Stimulated activated CD8-positive, alpha-beta memory T cell treated with anti-CD3 and anti-CD28 coated beads, Interleukin-7, amount 100 ng/mL, for 48 hours (primary cell): ENCODE results near the gene CPB2.

Source experiments
- DNase-seq, 2 donors: peaks; one replicate each; pipeline ENCODE4 v3.0.0-alpha.2; 2020; ENCODE audit warnings: low read depth in 1 of 2; ENCODE audit errors: extremely low read depth in 1 of 2

CPB2 gene

DNA sequence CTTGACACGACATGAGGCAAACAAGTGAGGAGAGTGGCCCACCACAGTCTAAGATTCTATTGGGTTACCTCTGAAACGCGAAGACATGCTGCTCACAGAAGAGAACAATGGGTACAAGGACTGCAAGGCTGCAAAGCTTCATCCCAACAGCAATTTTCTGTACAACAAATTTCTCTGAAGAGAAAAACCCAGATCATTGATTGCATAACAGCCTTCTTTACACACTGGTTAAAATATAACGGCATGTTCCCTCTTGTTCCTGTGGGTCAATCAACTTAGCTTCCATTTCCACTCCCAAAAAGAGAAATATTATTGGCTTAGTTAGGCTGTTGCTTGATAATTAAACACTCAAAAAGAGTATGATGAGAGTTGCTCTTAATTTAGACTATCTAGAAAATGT, at the start of gene CPB2:
Gene CPB2, minus strand, starts transcription at position 166 of the 400 bp plus-strand sequence. Its CDS starts 24 bp downstream, at position 142.
- no peak for DNase-seq

GRCh38 chr13:46154136-46154801, 49.4 kb upstream of the CPB2 start:
- no peak for DNase-seq

DNA sequence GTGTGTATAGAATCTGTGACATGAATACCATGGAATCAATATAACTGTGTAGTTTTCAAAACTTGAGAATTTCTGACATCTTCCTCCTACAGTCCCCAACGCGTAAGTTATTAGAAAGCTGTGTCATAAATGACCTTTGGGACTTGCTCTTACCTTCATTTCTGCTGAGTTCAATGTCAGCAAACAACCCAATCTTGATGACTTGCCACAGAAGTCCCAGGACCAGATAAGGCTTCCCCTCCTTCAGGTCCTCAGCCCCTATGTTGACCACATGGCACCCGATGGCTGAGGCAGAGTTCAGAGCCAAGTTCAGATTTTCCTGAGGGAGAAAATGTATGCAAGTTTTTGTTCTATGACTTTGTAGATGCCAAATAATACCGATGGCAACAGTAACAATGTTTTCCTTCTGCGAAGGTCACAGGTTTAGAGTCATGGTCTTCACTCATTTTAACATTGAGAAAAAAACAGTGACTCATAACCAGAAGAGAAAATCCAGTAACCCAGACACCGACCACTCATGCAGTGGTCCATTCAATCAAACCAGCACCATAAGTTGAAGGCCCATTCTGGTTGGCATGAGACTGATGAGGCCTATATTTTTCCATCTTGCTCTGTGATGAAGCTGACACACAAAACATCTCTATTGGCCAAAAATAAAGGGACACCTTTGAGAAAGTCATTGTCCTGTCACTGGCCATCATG, 47.9 kb upstream of the CPB2 start:
- no peak for DNase-seq

- no peak for DNase-seq
Observed at GRCh38 chr13:46150134-46150693, 45.4 kb upstream of the CPB2 start.

DNA sequence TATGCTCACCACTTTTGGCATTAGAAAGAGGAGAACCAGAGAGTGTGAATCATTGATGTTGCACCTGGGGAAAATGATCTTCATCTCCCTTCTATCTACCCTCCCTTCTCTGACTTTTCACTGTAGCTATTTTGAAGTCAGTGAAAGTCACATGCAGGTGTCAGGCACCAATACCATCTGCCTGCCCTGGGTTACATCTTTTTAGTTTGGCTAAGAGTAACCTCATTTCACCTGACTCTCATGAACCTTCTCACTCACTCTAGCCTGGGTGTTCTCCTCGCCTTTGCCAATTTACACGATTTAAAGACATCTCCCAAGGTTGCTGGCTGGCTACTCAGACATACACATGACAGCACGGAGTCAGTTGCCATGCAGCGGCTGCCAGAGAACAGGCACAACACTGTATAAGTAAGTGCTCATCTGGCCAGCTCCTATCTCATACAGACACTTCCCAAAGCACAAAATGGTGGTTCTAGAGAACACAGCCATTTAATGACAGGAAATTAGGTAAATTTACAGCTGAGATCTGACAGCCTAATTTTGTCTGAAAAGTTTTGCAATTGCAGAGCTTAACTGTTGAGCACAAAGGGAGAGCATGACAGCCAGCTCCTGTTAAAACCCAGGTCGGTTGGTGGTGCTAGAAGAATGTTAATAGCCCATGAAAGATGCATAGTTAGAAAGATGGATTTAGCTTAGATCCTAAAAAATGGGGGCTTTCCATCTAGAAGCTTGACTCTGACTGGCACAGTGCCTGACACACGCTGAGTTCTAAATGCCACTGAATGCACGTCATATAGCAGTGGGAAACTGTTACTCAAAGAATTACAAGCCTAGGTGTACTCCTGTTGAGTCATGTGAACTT, 44.7 kb upstream of the CPB2 start:
- no peak for DNase-seq

DNA sequence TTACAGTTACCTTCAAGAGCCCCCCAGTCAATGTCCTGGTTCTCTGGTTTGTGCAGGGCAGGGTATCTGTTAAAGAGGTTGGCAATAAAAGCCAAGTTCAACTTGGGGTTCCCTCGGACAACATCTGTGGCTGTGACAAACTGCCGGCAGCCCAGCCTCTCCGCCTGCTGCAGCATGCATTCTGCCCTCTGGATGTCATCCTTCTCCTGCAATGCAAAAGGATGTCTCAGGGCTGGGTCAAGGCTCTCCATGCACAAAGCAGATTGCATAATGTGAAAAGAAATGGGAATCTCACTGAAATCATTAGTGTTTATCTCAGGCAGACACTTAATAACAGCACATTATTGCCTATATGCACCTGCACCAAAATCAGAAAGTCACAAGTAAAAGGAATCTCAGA, 42.1 kb upstream of the CPB2 start:
- no peak for DNase-seq

- DNase-seq, result no peak
Observed at GRCh38 chr13:46145950-46146349, 41.1 kb upstream of the CPB2 start.

DNA sequence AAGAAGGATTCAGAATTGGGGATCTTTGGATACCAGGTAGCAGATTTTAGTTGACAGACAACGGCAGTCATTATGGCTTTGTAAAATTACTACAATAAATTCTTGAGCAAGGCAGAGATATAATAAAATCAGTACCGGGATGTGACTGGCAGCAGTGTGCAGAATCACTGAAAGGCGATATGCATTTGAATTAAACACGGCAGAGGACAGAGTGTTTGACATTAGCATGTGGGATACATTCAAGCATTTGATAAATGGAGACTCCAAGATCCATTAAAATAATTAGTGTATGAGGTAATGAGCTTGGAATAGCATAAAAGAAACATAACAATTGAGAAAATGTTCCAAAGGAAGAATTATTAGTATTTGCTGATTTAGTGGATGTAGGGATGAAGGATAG, 40.3 kb upstream of the CPB2 start:
- no peak for DNase-seq

DNA sequence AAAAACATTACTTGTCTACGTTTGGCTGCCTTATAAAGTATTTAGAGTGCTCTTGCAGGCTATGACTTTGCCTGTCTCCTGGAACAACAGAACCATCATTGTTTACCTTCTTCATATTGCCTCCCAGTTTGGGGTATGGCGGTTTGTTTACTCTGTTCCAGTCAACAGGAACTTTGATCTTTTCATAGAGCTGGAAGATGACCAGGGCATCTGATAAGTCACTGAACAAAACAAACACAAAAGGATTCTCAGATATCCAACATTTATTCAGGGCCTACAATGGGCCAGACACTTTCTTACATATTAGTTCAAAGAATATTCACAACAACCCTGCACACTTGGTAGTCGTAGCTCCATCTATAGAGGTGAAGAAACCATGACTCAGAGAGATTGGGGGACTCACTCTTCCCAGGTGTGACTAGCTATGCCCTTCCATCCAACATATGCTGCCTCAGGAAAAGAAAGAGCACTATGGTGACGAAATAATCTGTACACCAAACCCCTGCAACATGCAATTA, 38.4 kb upstream of the CPB2 start:
- DNase-seq, result no peak

- no peak for DNase-seq
Observed at GRCh38 chr13:46142776-46143175, 37.9 kb upstream of the CPB2 start.

- DNase-seq, result no peak
Observed at GRCh38 chr13:46140044-46140443, 35.2 kb upstream of the CPB2 start.

DNA sequence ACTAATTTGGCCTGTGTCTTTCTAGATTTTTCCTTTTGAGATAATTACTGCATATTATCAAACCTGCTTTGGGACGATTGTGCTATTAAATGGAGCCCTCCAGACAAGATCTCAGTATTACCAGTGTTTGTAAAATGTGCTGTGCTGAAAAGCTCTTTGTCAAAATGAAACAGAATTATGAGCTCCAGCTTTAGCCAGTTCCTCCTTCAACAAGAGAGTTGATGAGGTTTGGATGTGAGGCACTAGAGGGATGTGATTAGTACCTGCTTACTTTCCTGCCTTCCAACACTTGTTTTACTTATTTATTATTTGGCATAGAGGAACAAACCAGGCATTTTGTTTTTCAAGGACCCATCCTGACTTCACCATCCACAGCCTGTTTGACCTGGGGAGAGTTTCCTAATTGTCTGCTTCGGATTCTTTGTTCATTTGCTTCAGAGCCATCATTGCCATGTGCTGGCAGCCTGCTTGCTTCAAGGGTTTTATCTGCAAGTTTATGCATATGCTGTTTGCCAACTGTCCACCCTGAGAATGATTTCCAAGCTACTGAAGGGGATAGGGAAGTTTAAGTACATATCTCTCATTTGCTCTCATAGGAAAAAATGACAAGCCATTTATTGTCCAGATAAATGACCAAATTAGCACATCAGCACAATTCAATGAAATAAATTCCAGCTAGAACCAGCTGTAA, 32.9 kb upstream of the CPB2 start:
- no peak for DNase-seq

DNA sequence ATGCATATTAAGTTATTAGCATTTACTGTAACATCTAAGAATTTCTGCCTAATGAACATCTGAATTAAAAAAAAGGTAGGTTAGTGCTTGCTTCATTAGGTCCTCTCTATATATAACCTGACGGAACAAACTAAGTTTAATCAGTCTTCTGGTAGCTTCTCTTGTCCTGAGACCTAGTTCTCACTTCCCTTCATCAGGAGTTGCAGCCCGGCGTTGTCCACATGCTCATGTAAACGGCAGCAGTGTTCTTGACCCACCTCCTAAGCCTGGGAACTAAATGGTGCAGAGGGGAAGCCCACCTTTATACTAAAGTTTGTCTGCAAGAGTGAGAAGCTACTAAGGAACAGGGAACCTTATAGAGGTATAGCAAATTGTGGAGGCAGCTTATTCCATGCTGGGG, 31.9 kb upstream of the CPB2 start:
- DNase-seq, result no peak

DNA sequence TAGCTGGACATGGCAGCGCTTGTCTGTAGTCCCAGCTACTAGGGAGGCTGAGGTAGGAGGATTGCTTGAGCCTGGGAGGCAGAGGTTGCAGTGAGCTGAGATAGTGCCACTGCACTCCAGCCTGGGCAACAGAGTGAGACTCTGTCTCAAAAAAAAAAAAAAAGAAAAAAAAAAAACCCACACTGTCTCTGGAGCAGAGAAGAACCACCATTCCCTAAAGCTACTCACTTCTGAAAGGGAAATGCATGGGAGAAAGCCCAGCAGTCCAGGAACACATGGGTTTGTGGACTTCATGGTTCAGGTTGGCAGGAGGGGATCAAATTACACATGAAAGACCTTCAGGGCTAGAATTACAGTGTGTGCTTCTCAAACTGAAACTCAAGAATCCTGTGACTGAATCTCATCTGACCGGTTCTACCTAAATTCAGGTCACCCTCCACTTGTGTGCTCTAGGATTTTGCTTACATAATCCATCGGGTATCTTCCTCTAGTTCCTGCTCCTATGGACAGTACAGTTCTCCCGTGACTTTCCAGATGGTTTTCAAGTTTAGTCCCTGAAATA, 30.2 kb upstream of the CPB2 start:
- DNase-seq, result no peak

GRCh38 chr13:46134494-46134893, 29.7 kb upstream of the CPB2 start:
- DNase-seq, result no peak

DNA sequence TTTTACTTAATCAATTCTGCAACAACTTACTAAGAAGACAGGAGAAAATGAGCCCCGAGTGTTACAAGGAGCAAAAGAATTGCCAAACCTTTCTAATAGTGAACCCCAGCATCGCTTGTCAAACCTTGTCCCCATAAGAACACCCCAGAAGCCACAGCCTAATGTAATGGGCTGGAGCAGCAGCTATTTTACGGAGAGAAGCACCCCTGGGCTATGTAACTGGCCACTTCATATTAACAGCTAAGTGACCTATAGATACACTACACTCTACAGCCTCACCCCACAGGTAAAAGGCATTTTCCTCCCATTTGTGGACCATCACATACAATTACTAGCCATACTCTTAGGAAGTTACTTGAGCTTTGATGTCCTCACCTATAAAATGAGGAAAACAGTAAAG, 27.3 kb upstream of the CPB2 start:
- no peak for DNase-seq

DNA sequence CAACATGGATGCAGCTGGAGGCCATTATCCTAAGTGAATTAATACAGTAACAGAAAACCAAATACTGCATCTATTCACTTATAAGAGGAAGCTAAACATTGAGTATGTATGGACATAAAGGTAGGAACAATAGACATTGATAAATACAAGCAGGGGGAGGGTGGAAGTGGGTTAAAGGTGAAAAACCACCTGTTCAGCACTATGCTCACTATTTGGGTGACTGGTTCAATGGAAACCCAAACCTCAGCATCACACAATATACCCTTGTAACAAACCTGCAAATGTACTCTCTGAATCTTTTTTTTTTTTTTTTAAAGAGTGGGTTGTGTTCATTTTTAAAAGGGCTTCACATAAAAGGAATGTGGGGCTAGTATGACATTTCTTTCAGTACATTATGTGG, 26.9 kb upstream of the CPB2 start:
- no peak for DNase-seq

- no peak for DNase-seq
Observed at GRCh38 chr13:46129955-46130618, 25.3 kb upstream of the CPB2 start.

DNA sequence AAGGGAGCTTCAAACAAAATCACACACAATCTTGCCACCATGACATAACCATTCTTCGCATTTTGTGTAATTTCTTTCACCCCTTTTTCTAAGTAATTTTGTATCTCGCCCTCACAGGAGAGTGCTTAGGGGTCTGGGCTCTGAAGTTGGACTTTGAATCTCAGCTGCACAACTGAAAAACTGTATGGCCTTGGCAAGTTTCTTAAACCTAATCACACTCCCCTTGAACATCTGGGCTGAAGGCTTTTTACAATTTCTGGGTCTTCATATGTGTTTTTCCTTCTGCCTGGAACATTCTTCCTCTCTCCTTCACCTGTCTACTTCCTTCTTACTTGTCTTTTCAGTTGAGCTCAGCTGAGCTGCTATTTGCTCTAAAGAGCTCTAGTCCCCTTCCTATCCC, 24.3 kb upstream of the CPB2 start:
- DNase-seq, result no peak
